Endometrium (tissue), 2 donors: ENCODE results near the gene SDK1.

Experiments
- FAIRE-seq: peaks from 2 replicates; lab custom pipeline; 2012; peaks lifted over from hg19 to GRCh38; lab: Jason Lieb, UNC
- donor health status: control.
- donor health status: control.

Gene SDK1

DNA sequence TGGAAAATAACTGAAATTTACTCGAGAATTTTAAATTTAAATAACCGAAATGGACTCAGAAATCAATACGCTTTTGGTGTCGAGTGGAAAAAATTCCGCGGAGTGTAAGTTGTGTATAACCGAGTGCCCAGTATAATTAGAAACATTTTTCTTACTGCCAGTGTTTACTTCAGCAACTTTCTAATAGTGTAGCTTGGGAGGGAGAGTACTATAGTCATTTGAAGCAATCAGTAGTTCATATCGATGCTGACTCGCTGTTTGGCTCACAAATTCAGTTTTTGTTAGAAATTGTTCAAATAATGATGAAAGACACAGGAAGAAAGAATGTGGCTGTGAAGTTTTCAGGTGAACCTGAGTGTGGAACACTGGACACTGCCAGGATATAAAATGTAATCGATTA lies 722.5 kb downstream of the SDK1 start:
- no peak for FAIRE-seq

DNA sequence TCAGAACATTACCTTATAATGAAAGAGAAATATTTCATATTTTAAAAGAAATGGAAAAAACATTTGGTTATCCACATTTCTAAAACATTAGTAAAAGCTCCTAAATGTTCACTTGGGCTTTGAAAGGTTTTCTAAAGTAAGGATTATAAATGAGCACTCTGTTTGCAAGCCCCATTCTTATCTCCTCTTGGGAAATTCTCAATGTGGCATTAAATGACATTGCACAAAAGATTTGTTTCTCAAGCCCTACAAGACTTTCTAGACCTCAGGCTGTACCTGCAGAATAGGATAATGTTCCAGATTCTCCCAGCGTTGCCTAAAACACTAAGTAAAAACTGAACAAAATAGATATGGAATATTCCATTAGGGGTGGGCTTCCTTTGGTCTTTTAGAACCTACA lies 723.1 kb downstream of the SDK1 start:
- no peak for FAIRE-seq

DNA sequence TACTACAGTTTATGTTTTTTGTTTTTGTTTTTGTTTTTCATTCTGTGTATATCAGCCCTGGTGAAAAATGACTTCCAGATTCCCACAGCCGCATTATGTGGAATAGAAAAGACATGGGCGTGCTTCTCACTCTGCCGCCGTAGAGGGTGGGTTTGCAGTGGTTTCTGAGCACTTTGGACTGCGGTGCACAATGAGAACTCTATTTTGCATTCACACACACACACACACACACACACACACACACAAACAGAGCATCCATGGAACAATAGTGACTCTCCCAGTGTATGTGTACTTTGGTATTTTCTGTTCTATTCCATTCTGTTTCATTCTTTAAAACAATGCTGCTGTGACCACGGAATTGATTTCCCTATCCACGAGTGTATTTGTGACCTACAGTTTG lies 723.8 kb downstream of the SDK1 start:
- no peak for FAIRE-seq

DNA sequence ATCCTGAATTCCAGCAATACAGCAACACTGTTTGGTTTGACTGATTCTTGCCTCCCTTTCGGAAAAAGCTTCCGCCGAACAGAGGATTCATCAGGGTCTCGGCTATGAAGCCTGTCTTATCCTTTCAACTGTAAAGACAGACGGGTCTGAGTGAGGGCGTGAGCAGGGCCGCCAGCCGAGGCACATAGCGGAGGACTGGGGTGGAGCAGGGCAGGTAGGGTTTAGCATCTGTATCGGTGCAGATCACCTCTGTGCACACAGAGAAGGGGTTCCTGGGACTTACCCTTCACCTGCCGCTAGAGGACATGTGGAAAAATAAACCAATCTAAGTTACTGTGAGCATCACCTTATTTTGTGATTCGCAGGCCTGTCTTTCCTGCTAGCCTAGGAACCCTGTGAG lies 724.2 kb downstream of the SDK1 start:
- FAIRE-seq: no peak

DNA sequence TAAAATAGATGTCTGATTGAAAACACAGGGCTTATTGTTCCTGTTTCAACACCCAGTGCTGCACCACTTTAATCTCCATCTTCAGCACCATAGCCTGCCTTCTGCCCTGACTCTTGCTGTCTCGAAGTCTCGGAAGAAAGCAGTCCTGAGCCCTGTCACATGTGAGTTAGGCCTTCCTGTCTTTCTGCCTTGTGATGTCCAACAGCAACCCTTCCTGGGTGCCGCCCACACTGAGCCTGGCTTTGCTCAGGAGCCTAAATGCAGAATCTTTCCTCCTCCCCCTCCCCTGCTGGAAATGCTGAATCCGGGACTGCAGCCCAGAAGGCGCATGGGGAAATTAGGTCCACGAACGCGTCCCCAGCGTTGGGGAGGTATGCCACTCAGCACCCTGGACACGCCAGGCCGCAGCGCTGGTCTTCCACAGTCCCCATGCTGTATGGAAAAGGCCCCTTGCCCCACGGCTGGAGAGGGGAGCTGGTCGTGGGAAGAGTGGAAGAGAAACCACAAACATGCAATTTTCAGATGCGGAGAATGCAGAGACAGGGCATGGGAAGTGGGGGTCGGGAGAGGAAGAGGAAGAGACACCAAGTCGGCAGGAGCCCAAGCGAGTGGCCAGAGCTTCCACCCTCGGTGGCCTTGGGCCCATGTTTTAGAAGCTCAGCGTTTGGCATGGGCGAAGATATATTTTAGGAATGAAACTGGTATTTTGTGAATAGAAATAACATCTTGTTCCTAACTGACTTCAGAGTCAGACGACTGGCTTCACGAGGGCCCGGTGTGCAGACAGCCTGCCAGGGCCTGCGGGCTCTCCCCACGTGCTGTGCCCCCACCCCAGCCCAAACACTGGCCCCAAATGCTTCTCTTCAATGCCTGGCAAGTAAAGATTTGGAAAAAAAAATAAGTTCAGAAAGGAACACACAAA lies 724.9 kb downstream of the SDK1 start:
- FAIRE-seq: no peak

DNA sequence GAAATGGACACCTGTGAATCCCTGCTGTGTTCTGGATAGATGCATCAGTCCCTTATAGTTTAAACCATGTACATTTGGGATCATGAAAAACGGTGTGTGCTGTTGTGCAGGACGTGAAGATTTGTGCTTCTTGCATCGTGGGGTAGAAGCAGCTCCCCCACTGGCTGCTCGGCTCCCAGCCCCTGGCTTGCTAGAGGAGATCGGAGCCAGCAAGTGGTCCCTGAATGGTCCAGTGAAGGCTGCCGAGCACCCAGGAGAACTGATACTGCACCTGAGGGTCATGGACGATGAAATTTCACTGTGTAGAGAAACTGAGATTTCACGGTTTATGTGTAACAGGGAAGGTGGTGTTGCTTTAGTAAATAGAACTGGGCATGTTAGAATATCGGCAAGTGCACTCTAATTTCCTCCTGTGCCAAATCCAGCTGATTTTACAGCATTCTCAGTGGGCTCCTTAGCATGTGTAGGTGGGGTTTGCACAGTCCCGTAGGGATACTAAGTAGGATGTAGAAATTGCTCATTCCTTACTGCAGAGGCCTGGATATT lies 726.0 kb downstream of the SDK1 start:
- no peak for FAIRE-seq

DNA sequence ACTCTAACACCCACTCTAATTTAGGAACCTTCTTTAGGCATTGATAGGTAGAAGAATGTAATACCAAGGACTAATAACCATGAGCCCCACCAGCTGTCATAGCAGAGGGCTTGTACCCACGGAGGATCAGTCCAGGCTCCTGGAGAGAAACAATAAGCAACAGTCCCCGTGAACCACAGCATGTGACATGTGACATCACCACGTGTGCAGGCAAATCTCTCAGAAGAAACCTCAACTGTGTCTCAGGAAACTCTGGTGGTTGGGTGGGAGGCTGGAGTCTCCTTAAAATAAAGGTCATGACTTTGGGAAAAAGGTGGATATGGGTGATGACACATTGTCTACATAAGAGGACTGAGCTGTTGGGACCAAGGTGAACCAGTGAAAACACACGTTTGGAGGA lies 727.2 kb downstream of the SDK1 start:
- no peak for FAIRE-seq

DNA sequence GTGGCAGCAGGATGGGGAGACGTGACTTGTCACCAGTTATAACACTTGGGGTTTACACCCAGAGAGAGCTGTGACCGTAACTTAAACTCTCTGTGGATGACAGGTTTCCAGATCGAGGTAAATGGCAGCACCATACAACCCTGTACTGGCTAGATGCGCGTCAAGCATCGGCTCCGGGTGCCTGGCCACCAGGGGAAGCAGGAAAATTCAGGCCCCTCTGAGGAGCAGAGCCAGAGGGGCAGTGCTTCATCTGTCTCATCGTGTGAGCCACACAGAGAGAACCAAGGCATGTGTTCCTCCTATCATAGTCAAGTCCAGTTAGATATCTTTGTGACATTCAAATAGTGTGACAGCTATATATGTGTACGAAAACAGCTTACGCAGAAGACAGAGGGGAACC lies 728.9 kb downstream of the SDK1 start:
- no peak for FAIRE-seq

DNA sequence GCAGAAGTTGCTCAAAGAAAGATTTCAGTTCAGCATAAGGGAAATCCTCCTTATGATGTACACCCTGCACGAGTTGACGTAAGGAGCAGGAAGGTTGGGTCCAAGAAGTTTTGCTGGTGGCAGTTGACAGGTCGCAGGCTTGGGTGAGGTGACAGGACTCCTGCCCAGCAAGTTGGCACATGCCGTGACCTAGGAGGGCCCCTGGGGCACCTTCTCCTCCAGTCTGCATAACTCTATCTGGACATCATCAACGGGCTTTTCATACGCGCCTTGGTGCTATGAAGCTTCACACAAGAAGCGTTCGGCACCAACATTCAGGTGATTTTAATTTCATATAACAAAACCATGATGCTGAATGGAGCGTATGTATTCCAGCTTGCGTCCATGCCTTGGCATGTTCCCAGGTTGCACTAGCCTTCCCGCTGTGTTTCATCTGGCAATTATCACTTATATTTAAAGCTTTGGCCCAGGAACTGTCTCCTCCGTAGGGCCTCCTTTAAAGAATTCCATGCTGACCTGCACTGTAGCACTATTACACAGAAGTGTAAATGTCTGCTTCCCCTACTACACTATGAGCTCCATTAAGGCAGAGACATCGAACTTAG lies 729.4 kb downstream of the SDK1 start:
- FAIRE-seq: no peak

DNA sequence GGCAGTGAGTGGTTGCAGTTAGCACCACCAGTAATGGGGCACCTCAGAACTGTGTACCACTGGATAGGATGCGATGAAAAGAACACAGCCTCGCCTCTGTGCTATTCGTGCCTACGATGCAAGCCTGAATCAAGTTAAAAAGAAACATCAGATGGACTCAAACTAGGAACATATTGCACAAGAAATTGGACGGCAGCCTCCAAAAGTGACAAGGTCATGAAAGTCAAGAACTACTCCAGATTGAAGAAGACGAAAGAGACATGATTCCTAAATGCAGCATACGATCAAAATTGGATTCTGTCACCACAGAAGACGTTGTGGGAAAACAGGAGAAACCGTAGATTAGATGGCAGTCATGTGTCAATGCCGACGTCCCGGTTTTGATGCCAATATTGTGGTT lies 732.9 kb downstream of the SDK1 start:
- FAIRE-seq: no peak

DNA sequence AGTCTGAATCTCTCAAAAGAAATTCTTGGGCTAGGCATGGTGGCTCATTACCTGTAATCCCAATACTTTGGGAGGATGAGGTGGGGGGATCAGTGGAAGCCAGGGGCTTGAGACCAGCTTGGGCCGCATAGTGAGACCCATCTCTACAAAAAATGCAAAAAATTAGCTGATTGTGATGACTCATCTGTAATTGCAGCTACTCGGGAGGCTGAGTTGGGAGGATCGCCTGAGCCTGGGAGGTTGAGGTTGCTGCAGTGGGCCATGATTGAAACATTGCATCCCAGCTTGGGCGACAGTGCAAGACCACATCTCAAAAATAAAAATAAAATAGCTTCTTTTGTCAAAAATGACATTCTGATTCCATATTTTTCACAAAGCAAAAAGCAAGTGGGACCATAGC lies 736.3 kb downstream of the SDK1 start:
- FAIRE-seq: no peak

DNA sequence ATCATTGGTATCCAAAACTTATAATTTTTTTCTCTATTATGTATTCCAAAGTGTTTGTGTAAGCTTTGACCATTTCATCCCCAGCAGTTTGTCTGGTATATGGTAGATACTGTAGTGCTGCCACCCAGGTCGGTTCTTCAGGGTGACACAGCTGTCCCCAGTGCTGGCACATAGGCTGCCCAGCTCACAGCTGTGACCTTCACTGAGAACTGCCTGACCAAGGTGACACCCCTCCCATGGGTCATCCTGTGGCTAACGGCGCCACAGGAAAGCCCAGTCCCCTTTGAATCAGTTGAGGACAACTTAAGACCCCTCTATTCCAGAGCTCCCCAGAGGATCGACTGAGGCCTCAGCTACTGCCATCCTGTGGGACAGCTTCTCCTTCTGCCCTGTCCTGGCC lies 736.8 kb downstream of the SDK1 start:
- no peak for FAIRE-seq

DNA sequence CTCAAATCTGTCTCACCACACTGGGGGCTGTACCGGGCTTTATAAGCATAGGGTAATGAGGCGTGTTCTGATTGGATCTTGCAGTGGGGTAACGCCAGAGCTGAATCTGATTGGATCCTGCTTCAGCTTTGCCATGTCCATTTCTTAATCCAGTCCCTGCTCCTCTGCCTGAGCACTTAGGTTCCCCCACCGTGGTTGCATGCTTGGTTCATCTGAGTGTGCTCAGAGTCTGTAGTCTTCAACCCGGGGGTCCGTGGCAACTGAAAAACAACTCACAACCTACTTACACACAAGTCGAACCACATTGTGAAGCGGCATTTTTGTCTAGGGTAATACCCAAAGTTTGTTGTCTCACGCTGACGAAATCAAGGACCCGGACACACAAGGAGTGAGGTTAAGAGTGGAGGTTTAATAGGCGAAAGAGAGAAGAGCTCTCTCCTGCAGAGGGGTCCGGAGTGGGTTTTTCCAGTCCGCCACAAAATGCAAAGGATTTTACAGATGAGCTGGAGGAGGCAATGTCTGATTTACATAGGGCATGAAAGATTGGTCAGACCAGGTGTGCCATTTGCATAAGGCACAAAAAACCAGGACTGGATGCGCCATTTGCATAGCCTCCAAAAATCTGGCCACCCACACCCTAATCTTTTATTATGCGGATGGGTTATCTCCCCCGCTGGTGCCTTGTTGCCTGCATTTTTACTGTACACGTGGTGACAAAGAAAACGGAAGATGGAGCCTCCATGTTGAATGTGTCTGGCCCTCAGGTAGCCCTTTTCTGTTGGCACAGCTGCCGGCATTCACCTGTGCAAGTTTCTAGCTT lies 739.3 kb downstream of the SDK1 start:
- FAIRE-seq: no peak

DNA sequence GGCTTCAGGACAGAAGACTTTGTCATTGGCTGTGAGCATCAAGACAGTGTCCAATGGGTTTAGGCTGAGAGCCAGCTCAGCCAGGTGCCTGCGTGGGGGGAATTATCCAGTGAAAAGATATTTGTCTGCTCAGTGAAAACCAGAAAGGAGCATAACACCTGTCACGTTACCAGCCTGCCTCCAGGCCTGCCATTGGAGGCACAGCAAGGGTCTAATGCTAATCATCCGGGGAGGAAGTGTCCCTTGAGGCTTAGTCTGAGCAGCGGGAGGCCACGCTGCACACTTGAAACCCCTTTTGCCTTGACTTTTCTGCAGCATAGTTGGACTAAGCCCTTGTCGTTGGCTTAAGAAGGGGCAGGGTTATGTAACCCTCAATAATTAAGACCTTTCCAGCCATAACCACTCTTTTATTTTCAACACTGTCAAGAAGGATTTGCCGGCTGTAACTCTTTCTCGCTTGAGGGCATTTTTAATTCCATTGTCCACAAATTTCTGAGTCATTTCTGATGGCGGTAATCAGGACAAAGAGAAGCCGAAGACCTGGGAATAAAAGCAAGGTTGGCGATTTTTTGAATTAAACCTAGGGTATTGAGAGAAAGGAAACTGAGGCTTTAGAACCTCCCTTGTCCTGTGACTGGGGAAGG lies 741.5 kb downstream of the SDK1 start:
- no peak for FAIRE-seq

DNA sequence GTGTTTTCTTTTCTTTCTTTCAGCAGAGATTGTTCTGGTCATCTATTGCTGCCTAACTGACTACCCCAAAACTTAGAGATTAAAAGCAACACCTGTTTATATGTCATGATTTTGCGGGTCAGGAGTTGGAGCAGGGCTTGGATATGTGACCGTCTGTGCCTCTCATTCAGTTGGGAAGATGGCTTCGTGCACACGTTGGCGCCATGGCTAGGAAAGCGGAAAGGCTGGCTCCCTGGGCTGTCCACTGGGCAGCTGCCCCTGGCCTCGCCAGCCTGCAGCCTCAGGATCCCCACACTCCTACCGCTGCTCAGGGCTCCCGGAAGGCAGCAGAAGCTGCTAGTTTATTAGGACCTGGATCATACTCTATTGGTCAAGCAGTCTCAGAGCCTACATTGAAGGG lies 742.9 kb downstream of the SDK1 start:
- FAIRE-seq: no peak

DNA sequence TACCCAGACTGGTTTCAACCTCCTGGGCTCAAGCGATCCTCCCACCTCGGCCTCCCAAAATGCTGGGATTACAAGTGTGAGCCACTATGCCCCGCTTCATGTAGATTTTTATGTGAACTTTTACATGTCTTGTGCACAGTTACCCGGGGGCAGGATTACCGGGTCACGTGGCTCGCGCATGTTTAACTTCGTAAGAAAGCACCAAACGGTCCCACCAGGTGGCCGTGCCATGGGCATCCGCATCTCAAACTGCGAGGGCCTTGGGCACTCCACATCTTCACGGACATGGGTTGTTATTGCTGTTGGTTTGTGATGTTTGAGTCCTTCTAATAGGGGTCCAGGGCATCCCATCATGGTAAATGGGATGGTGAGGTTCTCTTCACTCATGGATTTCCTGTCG lies 744.4 kb downstream of the SDK1 start:
- FAIRE-seq: no peak

DNA sequence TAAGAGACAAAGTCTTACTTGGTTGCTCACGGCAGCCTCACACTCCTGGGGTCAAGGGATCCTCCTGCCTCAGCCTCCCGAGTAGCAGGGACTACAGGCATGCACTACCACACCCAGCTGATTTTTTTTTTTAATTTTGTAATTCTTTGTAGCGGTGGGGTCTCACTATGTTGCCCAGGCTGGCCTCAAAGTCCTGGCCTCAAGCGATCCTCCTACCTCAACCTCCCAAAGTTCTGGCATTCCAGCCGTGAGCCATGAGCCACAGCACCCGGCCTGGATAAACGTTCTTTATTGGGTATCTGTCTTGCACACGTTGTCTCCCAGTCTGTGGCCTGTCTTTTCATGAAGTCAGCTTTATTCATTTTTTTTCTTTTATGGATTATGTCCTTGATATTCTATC lies 744.9 kb downstream of the SDK1 start:
- no peak for FAIRE-seq

DNA sequence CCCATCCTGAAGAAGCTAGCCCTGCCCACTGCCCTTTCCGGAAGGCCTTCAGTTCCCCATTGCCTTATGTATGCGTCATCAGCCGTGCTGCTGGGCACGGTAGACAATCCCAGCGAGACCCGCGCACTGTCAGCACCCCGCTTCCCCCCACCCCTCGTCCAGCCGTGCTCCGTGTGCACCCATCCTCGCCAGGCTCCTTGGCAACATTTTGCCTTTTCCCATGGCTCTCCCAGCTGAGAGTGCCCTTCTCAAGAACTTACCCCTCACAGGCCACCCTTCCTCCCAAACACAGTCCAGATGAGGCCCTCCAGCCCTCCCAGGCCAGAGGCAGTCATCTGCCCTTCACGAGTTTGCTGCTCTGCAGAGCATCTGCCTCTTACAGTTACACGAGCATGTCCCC lies 747.3 kb downstream of the SDK1 start:
- no peak for FAIRE-seq

DNA sequence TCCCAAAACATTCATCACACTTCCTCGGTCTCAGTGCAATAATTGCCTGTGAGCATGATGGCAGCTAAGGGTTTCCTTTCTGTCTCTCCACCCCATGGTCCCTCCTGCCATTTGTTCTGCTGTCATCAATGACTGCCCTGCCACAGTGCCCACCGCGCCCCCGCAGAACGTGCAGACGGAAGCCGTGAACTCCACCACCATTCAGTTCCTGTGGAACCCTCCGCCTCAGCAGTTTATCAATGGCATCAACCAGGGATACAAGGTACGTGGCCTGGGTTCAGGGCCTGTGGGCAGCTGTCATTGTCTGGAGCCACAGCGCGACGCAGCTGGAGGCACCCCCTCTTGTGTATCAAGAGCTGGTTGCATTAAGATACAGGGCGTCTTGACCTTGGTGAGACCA lies 748.1 kb downstream of the SDK1 start:
- FAIRE-seq: no peak

DNA sequence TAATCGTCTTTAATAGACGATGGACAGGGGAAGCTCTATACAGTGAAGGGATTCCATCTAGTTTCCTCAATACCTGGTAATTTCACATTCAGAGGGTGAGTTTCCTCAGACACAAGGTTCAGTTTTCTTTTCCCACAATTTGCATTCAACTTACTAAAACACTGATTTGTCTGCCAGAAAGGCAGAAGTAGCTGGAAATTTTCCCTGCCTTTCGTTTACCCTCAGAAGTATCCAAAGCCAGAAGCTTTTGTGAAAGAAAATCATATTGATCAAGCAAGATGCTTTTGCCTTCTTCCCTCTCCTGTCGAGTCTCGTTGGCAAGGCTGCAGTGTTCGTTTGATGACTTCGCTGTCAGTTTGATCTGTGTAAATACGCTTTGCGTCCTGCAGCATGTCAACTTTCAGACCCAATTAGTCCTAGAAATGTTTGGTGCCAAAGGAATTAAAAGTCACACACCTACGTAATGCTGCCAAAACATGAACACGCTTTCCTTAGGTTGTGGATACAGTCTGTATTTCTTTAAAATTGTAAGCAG lies 749.1 kb downstream of the SDK1 start:
- no peak for FAIRE-seq

DNA sequence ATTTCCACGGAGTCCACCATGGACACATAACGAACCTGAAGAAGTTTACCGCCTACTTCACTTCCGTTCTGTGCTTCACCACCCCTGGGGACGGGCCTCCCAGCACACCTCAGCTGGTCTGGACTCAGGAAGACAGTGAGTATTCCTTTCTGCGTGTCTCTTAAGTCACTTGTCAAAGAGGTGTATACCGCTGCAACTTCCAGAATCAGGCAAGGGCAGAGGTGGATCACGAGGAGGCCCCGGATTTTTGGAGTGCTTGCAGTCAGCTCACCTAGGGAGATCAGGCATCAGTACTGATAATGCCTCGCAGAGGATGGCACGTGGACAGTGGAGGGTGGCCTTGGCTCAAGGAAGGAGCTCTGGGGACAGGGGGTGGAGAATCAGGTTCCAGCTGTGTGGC lies 750.6 kb downstream of the SDK1 start:
- FAIRE-seq: no peak

DNA sequence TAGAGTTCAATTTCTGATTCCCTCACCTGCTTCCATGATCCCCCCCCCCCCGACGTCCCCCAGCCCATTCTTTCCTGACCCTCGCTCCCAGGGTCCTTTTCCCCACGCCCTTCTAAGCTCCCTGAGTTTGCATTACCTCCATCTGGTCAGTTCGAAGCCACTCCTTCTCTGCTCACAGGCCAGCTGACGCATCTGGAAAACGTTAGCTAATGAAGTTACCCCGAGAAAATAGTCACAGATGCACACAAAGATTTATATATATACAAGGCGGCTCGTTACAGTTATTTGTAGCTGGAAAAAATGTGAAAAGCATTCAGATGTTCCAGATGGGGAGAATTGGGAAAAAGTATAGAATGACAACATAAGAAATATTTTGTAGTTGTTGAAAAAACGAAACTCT lies 751.1 kb downstream of the SDK1 start:
- no peak for FAIRE-seq
